Caco-2 (cell line): ENCODE results near the gene AKAP11. TPM values are rescaled to one million over a fixed set of nuclear protein-coding genes. Genes with fewer than 3 reads are reported as not detected.

ENCODE experiments used
- BruUV-seq: library from RNA; stranded (reverse); fragments of 400-500 nt; replicated peaks from 2 replicates; lab custom pipeline; 2021; lab: Mats Ljungman, UMichigan
- CTCF ChIA-PET: fragments of 300-600 bp; sonication (Branson Sonifier 250); formaldehyde crosslinking; loops from one replicate; lab custom pipeline; 2022; ENCODE audit warnings: antibody characterized with exemption; lab: Charles Lee
- POLR2A ChIA-PET: fragments of 300-600 bp; sonication (Branson Sonifier 250); formaldehyde crosslinking; loops from one replicate; lab custom pipeline; 2022; ENCODE audit warnings: antibody characterized with exemption; lab: Charles Lee
- DNase-seq, 2 experiments: peaks; one replicate each; pipeline versions ENCODE4 v3.0.0 to v3.0.0-alpha.2; 2020 to 2022
- H3K27me3 ChIP-seq: replicated peaks from 2 replicates; pipeline ENCODE4 v1.6.0; 2011; ENCODE audit warnings: low read length; ENCODE audit not compliant: control insufficient read depth, insufficient read depth
- H3K36me3 ChIP-seq: 2 replicates; pipeline ENCODE4 v1.5.1; 2011; ENCODE audit warnings: low read length; ENCODE audit not compliant: control insufficient read depth, insufficient read depth
- H3K4me1 ChIP-seq: fragments of 250-450 bp; sonication (Bioruptor Pico); 2 replicates; pipeline ENCODE4 v1.5.1; 2020; ENCODE audit warnings: mild to moderate bottlenecking
- H3K4me3 ChIP-seq: 2 replicates; pipeline ENCODE4 v1.5.1; 2011; ENCODE audit warnings: low read depth, mild to moderate bottlenecking, control low read depth, low read length
- H3K9me3 ChIP-seq: fragments of 250-450 bp; sonication (Bioruptor Pico); 2 replicates; pipeline ENCODE4 v1.5.1; 2020; ENCODE audit warnings: mild to moderate bottlenecking, moderate library complexity
- H3K27ac Mint-ChIP-seq: one replicate; pipeline ENCODE4 v1.8.0; 2022; ENCODE audit warnings: mixed read lengths; ENCODE audit not compliant: unreplicated experiment
- H3K27me3 Mint-ChIP-seq: one replicate; pipeline ENCODE4 v1.8.0; 2022; ENCODE audit warnings: mixed read lengths; ENCODE audit not compliant: insufficient read depth, unreplicated experiment
- H3K36me3 Mint-ChIP-seq: one replicate; pipeline ENCODE4 v1.8.0; 2022; ENCODE audit warnings: mild to moderate bottlenecking, mixed read lengths; ENCODE audit not compliant: insufficient read depth, unreplicated experiment
- H3K4me1 Mint-ChIP-seq: one replicate; pipeline ENCODE4 v1.8.0; 2022; ENCODE audit warnings: low read depth, mixed read lengths; ENCODE audit not compliant: unreplicated experiment
- H3K4me3 Mint-ChIP-seq: one replicate; pipeline ENCODE4 v1.8.0; 2022; ENCODE audit warnings: mild to moderate bottlenecking, moderate library complexity, mixed read lengths; ENCODE audit not compliant: unreplicated experiment
- H3K9me3 Mint-ChIP-seq: one replicate; pipeline ENCODE4 v1.8.0; 2022; ENCODE audit warnings: mixed read lengths; ENCODE audit not compliant: unreplicated experiment
- CTCF ChIP-seq, 2 experiments: fragments of 200-600 bp in 1 of 2; IDR thresholded peaks; 1 replicate in 1 of 2; 2 replicates in 1 of 2; pipeline versions ENCODE4 v1.5.1 to v1.8.0; 2011 to 2022; ENCODE audit warnings: antibody characterized with exemption in 1 of 2, control low read depth in 1 of 2, inconsistent platforms in 1 of 2, low read depth in 1 of 2, low read length in 1 of 2, mild to moderate bottlenecking in 1 of 2, moderate library complexity in 1 of 2; ENCODE audit not compliant: insufficient read depth in 1 of 2, severe bottlenecking in 1 of 2, unreplicated experiment in 1 of 2
- intact Hi-C: fragments of 100-400 bp; cut with micrococcal nuclease; formaldehyde crosslinking; loops from one replicate; pipeline ENCODE4 v1.10.0; 2022; ENCODE audit not compliant: unreplicated experiment
- total RNA-seq: library from RNA; stranded (reverse); gene quantifications from 2 replicates; pipeline ENCODE4 v1.2.3, GENCODE V29; 2022

AKAP11 gene
- total RNA-seq, 1 experiment from 2014 or later: 28.6 TPM

- CTCF ChIA-PET: interaction anchor here (0.6 to 1.1 kb wide), 2 partner anchors 205 to 307 kb away, joined by 3 to 6 read pairs; no protein-coding TSS in a partner anchor
- no peak for TF ChIP-seq CTCF (IDR thresholded peaks at IDR 0.05; ENCODE audit: insufficient read depth in 1 of 2, low read depth in 1 of 2, low read length in 1 of 2, severe bottlenecking in 1 of 2, unreplicated experiment in 1 of 2)
- Histone ChIP-seq H3K4me1 (no peaks in the 10 kb centered on the region), H3K36me3 (no peaks in the 10 kb centered on the region), H3K27me3 (no peaks in the 10 kb centered on the region), H3K9me3 (no peaks in the 10 kb centered on the region), H3K4me3 (no peak overlapping the region)
- POLR2A ChIA-PET: no interaction called here
- intact Hi-C loops: no loop called here
- BruUV-seq: no TSS peak
- Mint-ChIP-seq H3K27ac (no peak overlapping the region), H3K4me3 (no peak overlapping the region), H3K4me1 (no peaks in the 10 kb centered on the region), H3K27me3 (peaks cover 7% of the 10 kb centered on the region), H3K36me3 (no peaks in the 10 kb centered on the region), H3K9me3 (no peaks in the 10 kb centered on the region)
- peak in 1 of 2 experiments; percentile 8 for DNase-seq
Observed at GRCh38 chr13:42354241-42355091, 82.5 kb downstream of the AKAP11 start.

- BruUV-seq: no TSS peak
- Histone ChIP-seq H3K9me3 (no peaks in the 10 kb centered on the region), H3K4me1 (no peaks in the 10 kb centered on the region), H3K27me3 (no peaks in the 10 kb centered on the region), H3K36me3 (no peaks in the 10 kb centered on the region), H3K4me3 (no peak overlapping the region)
- ChIA-PET POLR2A (no interaction called here), CTCF (interaction anchor here (0.6 to 1.1 kb wide), 2 partner anchors 205 to 307 kb away, joined by 3 to 6 read pairs; no protein-coding TSS in a partner anchor)
- TF ChIP-seq CTCF (IDR thresholded peaks at IDR 0.05; ENCODE audit: insufficient read depth in 1 of 2, low read depth in 1 of 2, low read length in 1 of 2, severe bottlenecking in 1 of 2, unreplicated experiment in 1 of 2): no peak
- H3K4me3 Mint-ChIP-seq: no peak overlapping the region
- H3K4me1 Mint-ChIP-seq: no peaks in the 10 kb centered on the region
- no peaks in the 10 kb centered on the region for H3K9me3 Mint-ChIP-seq
- no peak for DNase-seq
- peaks cover 7% of the 10 kb centered on the region for H3K27me3 Mint-ChIP-seq
- H3K27ac Mint-ChIP-seq: no peak overlapping the region
- intact Hi-C loops: no loop called here
- no peaks in the 10 kb centered on the region for H3K36me3 Mint-ChIP-seq
Observed at GRCh38 chr13:42355092-42355485, 83.1 kb downstream of the AKAP11 start.

GRCh38 chr13:42355491-42356183 is 83.7 kb downstream of the AKAP11 start:
- H3K36me3 ChIP-seq: no peaks in the 10 kb centered on the region
- no peaks in the 10 kb centered on the region for H3K9me3 Mint-ChIP-seq
- no peak for DNase-seq
- no peaks in the 10 kb centered on the region for H3K4me1 Mint-ChIP-seq
- no TSS peak for BruUV-seq
- peaks cover 7% of the 10 kb centered on the region for H3K27me3 Mint-ChIP-seq
- no peaks in the 10 kb centered on the region for H3K4me1 ChIP-seq
- no peaks in the 10 kb centered on the region for H3K36me3 Mint-ChIP-seq
- ChIA-PET CTCF (interaction anchor here (1.1 kb wide), 1 partner anchor 204 kb away, joined by 3 read pairs; no protein-coding TSS in a partner anchor), POLR2A (no interaction called here)
- no peak overlapping the region for H3K4me3 ChIP-seq
- no peak for TF ChIP-seq CTCF (IDR thresholded peaks at IDR 0.05; ENCODE audit: insufficient read depth in 1 of 2, low read depth in 1 of 2, low read length in 1 of 2, severe bottlenecking in 1 of 2, unreplicated experiment in 1 of 2)
- intact Hi-C loops: no loop called here
- H3K4me3 Mint-ChIP-seq: no peak overlapping the region
- H3K9me3 ChIP-seq: no peaks in the 10 kb centered on the region
- H3K27ac Mint-ChIP-seq: no peak overlapping the region
- H3K27me3 ChIP-seq: no peaks in the 10 kb centered on the region
